Activated naive CD4-positive, alpha-beta T cell treated with anti-CD3 and anti-CD28 coated beads, Interleukin-2, amount 50 U/mL, for 72 hours (primary cell): ENCODE results near the gene ZNG1B. TPM values are rescaled to one million over a fixed set of nuclear protein-coding genes. Genes with fewer than 3 reads are reported as not detected.
"Not testable (repeated sequence)": the region's sequence is repeated elsewhere in the genome, so short reads cannot be mapped to it uniquely, and the experiment has no call there.

ENCODE experiments used
- ATAC-seq, 2 donors: fragments of 150-1000 bp; cut with Tn5 transposase; 2 replicates each; pipeline ENCODE4 v1.10.0; 2021; ENCODE audit warnings: mild to moderate bottlenecking in 2 of 2, moderate library complexity in 2 of 2
- DNase-seq, 2 donors: peaks; one replicate each; pipeline ENCODE4 v3.0.0; 2021 to 2022; ENCODE audit warnings: low spot score in 2 of 2
- H3K27ac Mint-ChIP-seq, 2 donors: one replicate each; pipeline ENCODE4 v1.8.0; 2022; ENCODE audit warnings: mild to moderate bottlenecking in 2 of 2, mixed read lengths in 2 of 2
- H3K36me3 Mint-ChIP-seq, 2 donors: one replicate each; pipeline ENCODE4 v1.8.0; 2022; ENCODE audit warnings: mixed read lengths in 2 of 2
- H3K9me3 Mint-ChIP-seq, 2 donors: one replicate each; pipeline ENCODE4 v1.8.0; 2022; ENCODE audit warnings: mixed read lengths in 2 of 2
- total RNA-seq, 2 donors: library from RNA; stranded (reverse); gene quantifications; one replicate each; pipeline ENCODE4 v1.2.3, GENCODE V29; 2022

Gene ZNG1B
- total RNA-seq, 2 donors from 2014 or later, result 38.8 to 47.7 TPM

DNA sequence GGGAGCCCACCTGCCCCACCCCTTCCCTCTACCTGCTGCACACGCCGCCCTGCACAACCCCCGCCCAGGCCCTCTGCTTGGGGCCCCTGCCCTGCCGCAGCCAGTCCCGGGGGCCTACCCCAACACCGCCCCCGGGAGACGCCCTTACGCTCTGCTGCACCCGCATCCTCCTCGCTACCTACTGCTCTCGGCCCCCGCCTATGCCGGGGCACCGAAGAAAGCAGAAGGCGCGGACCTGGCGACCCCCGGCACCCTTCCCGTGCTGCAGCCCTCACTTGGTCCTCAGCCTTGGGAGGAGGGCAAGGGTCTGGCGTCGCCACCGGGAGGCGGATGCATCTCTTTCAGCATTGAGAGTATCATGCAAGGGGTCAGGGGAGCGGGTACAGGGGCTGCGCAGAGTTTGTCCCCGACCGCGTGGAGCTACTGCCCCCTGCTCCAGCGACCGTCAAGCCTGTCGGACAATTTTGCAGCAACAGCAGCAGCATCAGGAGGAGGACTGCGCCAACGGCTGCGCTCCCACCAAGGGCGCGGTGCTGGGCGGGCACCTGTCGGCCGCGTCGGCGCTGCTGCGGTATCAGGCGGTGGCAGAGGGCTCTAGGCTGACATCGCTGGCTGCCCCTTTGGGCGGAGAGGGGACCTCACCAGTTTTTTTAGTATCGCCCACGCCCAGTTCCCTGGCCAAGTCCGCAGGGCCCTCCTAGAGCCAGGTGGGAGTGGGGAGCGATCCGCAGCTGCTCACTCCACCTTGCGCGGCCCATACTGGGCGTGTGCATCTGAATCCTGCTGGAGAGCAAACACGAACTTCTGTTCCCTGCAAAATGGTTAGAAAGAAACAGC, 62.6 kb downstream of the ZNG1B start:
- not testable (repeated sequence) for DNase-seq, ATAC-seq, H3K27ac Mint-ChIP-seq, H3K9me3 Mint-ChIP-seq
- peaks cover 6 to 15% of the 10 kb centered on the region in 2 donors for H3K36me3 Mint-ChIP-seq

DNA sequence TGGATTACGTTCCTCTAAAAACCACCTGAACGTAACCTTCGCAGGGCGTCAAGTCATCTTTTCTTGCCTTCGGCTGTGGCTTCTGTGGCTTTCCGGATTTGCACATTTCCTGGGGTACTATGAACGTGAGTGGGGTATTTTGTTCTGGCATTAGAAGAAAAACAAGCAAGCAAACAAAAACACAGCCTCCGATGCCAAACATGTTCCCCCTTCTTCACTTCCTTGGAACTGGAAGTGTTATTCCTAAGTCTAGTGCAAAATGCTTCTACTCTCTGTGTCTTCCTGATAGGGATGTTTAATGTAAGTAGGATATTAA, 63.2 kb downstream of the ZNG1B start:
- not testable (repeated sequence) for H3K9me3 Mint-ChIP-seq, ATAC-seq, DNase-seq

DNA sequence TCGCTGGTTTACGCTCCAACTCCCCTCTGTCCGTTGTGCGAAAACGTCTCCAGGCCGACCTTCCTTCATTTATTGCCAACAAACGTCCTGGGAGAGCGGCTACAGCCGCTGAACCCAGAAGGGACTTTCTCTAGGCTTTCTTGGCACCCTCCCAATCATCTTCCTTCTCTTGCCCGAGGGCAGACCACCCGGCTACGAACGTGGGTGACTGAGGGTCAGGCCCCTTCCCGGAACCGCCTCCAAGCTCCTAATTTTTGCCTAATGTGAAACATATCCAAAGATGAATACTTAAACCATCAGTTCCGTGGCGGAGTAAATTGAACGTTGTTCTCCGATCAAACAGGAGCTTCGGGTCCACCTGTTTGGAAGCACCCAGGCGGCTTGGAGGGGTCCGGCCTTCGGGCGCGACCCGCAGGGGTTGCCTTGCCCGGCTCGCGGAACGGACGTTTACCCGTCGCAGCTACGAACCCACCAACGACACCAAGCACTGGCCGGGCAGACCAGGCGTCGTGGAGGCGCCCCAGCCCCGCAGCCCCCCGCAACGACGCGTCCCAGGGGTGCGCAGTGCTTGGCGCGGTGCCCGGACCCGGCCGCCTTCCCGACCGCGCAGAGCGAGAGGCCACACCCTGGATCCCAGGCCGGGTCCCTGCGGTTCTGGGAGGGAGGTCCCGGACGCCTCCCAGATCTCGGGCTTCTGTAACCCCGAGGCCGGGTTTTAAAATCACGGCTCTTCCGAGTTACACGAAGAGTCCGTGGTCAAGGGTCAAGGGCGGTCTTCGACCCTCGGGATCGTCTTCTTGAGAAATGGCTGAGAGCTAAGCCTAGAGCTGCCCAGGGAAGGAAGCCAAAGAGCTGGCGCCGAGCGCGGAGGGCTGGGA, 65.0 kb downstream of the ZNG1B start:
- not testable (repeated sequence) for H3K36me3 Mint-ChIP-seq, H3K27ac Mint-ChIP-seq, H3K9me3 Mint-ChIP-seq
- peak; percentile 19 to 34 for ATAC-seq
- DNase-seq, result peak in 1 of 2 donors; percentile 16

More for the DNA sequence above, 63.2 kb downstream of the ZNG1B start:
- not testable (repeated sequence) for H3K27ac Mint-ChIP-seq
- peaks cover 6 to 15% of the 10 kb centered on the region in 2 donors for H3K36me3 Mint-ChIP-seq

DNA sequence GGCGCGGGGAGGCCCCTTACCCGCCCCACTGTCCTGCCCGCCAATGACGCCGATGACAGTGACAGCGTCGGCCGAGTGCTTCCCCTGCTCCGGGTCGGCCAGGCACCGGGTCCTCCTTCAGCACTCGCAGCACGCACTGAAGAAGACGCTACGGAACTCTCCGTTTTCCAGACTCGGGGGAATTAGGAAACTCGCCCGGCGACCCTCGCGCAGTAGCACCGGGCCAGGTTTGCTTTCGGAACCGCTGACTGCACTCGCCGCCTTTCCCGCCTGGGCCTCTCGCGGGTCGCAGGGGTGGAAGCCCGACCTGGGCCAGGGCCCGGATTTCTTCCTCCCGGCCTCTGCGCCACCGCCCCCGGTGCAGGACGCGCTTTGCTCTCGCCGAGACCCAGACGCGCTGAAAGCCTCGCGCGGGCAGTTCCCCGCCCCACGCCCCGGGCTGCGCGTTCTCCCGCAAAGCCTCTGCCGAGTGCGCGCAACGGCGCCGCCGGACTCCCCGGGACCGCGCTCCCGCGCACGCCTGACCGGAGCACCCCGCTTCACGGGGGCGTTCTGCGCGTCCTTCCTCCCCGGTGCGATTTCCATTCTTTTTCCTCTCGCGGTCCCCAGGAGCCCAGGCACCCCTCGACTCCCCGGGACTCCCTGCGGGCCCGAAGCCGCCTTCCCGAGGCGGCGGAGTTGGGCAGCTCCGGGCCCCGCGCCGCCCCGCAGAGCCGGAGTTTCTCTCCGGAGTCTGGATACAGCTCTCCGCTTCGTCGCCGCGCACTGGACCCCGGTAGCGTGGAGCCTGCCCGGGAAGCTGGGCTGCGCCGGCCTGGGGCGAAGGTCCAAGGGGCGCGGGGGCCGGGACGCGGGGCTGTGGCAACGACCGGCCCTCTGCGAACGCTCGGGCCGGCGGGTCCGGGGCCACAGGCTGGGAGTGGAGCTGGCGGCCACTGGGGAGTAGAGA, 65.9 kb downstream of the ZNG1B start:
- H3K36me3 Mint-ChIP-seq, H3K9me3 Mint-ChIP-seq, H3K27ac Mint-ChIP-seq: not testable (repeated sequence)
- ATAC-seq (peak; percentile 86 to 98), DNase-seq (peak; percentile 52 to 65)

DNA sequence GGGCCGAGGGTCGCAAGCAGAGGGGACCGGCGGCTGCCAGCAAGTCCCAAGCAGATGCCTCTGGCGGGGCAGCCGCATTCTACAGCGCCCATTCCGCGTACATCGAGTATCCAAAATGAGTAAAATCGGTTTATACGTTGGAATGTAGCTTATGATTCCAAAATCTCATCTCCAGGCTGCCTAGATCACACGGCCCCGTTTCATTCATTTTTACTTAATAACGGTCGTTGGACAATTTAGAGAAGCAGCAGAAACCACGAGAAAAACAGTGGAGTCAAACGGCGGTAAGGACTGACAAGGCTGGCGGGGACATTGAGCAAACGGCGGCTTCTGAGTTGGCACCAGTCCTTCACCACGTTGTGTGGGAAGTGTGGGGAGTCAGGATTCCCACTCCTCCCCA, 66.6 kb downstream of the ZNG1B start:
- not testable (repeated sequence) for H3K27ac Mint-ChIP-seq, ATAC-seq, H3K36me3 Mint-ChIP-seq, DNase-seq, H3K9me3 Mint-ChIP-seq

DNA sequence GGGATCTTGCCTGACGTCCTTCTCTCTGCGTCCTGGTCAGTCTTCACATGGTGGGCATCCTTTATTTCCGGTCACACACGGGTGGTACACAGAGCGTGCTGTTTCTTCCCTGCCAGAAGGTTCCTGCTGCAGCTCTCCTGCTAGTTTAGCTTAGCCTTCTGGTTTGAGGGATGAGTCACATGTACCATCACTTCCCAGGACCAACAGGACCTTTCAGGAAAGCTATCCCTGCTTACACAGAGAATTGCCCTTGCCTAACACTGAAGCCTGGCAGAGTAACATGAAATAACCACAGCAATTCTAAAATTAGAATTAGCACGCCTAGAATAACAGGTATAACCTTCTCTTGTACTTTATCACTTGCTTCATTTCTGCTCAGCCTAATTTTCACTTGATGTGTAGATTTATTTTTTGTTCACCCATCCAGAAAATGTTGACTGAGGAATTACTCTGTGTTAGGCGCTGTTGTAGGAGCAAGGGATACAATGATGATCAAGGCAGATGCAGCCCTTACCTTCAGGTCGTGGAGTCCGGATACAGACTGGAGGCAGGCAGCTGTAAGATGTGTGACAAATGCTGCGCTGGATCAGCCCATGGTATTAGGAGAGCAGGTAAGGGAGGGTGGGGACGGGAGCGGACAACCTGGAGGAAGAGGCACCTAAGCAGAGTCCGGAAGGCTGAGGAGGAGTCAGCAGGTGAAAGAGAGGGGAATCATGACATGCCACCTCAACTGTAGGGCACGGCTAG, 70.1 kb downstream of the ZNG1B start:
- H3K9me3 Mint-ChIP-seq, DNase-seq, H3K27ac Mint-ChIP-seq, H3K36me3 Mint-ChIP-seq: not testable (repeated sequence)
- peak in 1 of 2 donors; percentile 5 for ATAC-seq

DNA sequence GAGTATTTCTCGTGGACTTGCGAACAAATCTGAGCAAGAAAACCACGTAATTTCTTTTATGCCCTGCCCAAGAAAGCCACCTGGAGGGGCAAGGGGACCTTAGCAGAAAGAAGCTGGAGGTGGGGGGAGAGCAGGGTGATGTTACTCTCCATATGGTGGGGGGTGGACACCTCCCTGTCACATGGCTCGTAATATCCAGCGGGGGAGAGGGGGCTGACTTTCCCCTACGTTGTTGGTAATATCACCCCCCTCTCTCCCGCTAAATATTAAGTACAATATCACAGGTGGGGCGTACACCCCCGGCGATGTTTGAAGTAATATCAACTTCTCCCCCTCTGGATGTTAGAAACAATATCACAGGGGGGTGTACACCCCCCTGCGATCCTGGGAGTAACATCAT, 70.7 kb downstream of the ZNG1B start:
- peak in 1 of 2 donors; percentile 21 for ATAC-seq
- not testable (repeated sequence) for DNase-seq, H3K9me3 Mint-ChIP-seq, H3K27ac Mint-ChIP-seq, H3K36me3 Mint-ChIP-seq

DNA sequence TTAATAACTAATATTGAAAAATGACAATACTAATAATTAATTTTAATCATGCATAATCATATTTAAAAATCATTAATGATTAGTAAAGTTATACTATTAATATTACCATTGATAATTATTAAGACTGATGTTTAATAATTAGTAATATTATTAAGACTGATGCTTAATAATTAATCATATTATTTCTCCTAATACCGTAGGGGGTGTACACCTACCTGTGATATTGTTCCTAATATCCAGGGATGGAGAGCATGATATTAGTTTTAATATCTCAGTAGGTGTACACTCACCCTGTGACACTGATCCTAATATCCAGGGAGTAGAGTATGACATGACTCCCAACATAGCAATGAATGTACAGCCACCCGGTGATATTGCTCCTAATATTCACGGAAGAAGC, 73.4 kb downstream of the ZNG1B start:
- not testable (repeated sequence) for H3K9me3 Mint-ChIP-seq, ATAC-seq, DNase-seq, H3K36me3 Mint-ChIP-seq, H3K27ac Mint-ChIP-seq

DNA sequence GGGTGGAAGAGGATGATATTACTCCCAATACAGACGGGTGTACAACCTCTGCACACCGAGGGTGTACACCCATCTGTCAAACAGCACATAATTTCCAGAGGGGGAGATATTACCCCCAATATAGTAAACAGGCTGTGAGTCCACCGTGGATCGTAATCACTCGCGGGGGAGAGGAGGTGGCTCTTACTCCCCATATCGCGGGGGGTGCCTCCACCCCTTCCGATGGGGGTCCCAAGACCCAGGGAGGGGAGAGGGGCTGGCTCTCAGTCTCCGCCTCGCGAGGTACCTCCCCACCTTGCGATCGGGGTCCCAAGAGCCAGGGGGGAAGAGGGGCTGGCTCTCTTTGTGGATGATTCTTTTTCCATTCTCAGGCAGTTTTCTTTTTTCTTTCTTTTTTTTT, 74.4 kb downstream of the ZNG1B start:
- not testable (repeated sequence) for H3K27ac Mint-ChIP-seq, H3K36me3 Mint-ChIP-seq, DNase-seq, H3K9me3 Mint-ChIP-seq
- peak; percentile 22 to 54 for ATAC-seq

DNA sequence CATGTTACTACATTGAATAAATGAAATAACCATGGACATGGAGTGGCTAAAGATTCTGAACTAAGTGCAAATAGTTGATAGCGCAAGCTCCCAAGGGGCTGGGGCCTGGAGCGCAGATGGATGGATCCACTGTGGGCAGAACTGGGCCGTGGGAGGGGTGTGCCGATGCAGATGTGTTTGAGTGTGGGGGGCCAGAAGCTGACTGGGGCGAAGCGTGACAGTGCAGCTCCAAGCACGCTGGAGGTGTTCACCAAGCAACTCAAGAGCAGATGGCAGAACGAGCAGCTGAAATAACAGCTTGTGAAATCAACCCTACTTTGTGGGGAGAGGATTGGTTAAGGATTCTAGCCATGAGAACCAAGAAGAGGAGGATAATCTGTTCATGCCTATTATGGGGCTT, 78.0 kb downstream of the ZNG1B start:
- not testable (repeated sequence) for H3K9me3 Mint-ChIP-seq, ATAC-seq, H3K36me3 Mint-ChIP-seq, DNase-seq, H3K27ac Mint-ChIP-seq

DNA sequence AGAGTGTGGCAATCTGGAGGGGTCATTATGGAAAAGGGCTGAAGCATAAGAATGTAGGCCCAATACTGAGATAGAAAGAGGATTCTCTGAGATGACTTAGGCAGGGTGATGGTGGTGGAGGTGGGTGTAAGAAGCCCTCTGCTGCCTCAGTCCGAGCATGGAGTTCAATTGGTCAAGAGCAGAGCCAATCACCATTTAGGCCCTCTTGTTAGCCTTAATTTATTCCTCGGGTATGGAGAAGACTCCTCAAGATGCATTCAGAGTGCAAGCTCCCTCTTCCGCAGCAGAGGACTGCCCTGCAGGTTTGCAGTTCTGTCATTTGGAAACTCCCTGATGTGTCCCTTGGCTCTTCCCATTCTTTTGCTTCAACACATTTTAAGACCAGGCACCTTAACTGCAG, 78.5 kb downstream of the ZNG1B start:
- H3K9me3 Mint-ChIP-seq, H3K27ac Mint-ChIP-seq, DNase-seq, H3K36me3 Mint-ChIP-seq, ATAC-seq: not testable (repeated sequence)

DNA sequence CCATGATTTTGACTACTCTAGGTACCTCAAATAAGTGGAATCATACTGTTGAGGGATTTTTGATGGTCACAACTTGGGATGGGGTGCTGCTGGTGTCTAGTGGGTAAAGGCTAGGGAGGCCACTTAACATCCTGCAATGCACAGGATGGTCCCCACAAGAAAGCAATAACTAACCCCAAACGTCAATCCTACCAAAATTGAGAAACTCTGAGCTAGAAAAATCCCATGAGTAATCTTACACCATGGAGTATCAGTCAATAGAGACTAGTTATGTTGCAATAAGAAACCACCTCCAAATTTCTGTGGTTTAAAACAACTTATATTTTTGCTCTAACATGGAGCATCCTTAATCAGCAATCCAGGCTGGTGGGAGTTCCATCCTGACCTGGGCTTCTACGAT, 79.5 kb downstream of the ZNG1B start:
- H3K27ac Mint-ChIP-seq, H3K9me3 Mint-ChIP-seq, DNase-seq, H3K36me3 Mint-ChIP-seq: not testable (repeated sequence)
- ATAC-seq, result peak; percentile 22 to 78

DNA sequence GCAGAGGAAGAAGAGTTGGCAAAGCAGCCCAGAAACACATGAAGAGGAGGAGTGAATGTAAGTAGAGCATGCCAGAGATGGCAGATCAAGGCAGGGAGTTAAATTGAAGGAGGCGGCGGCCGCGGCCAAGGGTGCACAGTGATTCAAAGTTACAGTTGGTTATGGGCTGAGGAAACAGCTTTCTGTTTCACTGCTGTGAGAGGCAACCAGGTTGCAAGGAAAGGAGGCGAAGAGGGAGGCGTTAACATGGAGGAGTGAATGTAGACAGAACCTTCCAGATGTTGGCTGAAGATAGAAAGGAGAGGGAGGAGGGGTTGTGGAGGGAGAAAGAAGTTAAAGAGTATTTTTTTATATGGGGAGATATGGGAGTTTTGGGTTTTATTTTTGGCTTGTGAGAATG, 83.3 kb downstream of the ZNG1B start:
- not testable (repeated sequence) for H3K36me3 Mint-ChIP-seq, H3K27ac Mint-ChIP-seq, DNase-seq, H3K9me3 Mint-ChIP-seq
- peak in 1 of 2 donors; percentile 51 for ATAC-seq

DNA sequence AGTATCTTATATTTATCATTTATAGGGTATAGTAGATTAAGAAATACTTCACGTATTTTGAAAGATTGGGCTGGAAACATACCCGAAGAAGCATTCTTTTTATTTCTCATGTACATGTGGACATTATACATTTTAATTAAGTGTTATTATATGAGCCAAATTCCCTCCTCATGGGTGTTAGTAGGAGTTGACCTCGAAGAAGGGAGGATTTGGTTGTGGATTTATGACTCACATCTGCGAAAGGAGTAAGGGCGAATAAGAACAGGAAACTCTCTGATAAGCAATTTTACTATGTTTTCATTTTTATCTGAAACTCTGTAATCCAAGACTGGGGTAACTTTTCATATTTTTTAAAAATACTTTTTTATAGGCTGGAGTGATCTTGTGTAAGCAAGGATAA, 84.0 kb downstream of the ZNG1B start:
- not testable (repeated sequence) for H3K27ac Mint-ChIP-seq, DNase-seq, ATAC-seq, H3K9me3 Mint-ChIP-seq, H3K36me3 Mint-ChIP-seq

DNA sequence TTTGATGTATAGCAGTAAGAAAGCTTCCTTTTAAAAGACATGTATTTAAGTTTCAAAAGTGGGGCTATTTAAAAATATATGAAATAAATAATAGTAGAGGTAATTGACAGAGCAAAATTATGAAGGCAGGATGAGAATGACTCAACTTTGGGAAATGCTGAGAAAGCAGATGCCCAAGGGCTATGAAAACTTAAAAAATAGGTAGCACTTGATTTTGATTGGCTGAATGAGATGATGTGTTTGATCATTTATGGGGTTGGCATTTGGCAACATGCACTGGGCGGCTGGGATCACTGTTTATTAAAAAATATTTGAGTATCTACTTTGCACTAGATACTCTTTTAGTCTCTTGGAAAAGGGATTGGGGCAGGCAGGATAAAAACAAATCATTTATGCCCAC, 87.5 kb downstream of the ZNG1B start:
- ATAC-seq, DNase-seq, H3K36me3 Mint-ChIP-seq, H3K27ac Mint-ChIP-seq, H3K9me3 Mint-ChIP-seq: not testable (repeated sequence)
